ENCODE measurements around the gene EVI5. TPM values are rescaled to one million over a fixed set of nuclear protein-coding genes. Genes with fewer than 3 reads are reported as not detected.

EVI5 gene
- polyA plus RNA-seq, 2 donors: 1.6 to 1.9 TPM

- no peak overlapping the region for H3K4me3 ChIP-seq (ENCODE audit: low read depth in 1 of 2, low read length in 2 of 2)
- no peaks in the 10 kb centered on the region for H3K4me1 ChIP-seq (ENCODE audit: control insufficient read depth in 2 of 2, insufficient read depth in 2 of 2, low read length in 1 of 2)
- H3K27me3 ChIP-seq (ENCODE audit: control insufficient read depth in 1 of 2, insufficient read depth in 2 of 2, low read length in 2 of 2): no peaks in the 10 kb centered on the region
- 85 to 90% methylated on average over 1 of the region's 1 CpG for WGBS, 2 donors
- no peaks in the 10 kb centered on the region for H3K36me3 ChIP-seq (ENCODE audit: control insufficient read depth in 2 of 2, insufficient read depth in 2 of 2, low read length in 1 of 2)
- H3K9me3 ChIP-seq (ENCODE audit: control insufficient read depth in 2 of 2, insufficient read depth in 1 of 2, low read depth in 1 of 2, low read length in 1 of 2): no peaks in the 10 kb centered on the region
- no peak overlapping the region for H3K27ac ChIP-seq (ENCODE audit: low read depth in 2 of 2, low read length in 1 of 2)
These were observed 318.1 kb downstream of the EVI5 start for GRCh38 chr1:92466683-92467352.

DNA sequence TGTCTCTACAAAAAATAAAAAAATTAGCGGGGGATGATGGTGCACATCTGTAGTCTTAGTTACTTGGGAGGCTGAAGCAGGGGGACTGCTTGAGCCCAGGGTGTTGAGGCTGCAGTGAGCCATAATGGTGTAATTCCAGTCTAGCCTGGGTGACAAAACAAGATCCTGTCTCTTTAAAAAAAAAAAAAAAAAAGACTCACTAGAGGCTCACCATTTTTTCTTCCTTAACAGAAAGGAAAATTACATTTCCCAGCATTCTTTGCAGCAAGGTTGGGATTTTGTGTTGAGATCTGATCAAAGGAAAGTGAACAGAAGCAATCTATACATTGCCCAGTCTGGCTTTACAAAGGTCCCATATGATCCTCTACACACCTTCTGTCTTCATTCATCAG, 319.7 kb downstream of the EVI5 start:
- Histone ChIP-seq H3K36me3 (ENCODE audit: control insufficient read depth in 2 of 2, insufficient read depth in 2 of 2, low read length in 1 of 2) (no peaks in the 10 kb centered on the region), H3K9me3 (ENCODE audit: control insufficient read depth in 2 of 2, insufficient read depth in 1 of 2, low read depth in 1 of 2, low read length in 1 of 2) (no peaks in the 10 kb centered on the region), H3K27ac (ENCODE audit: low read depth in 2 of 2, low read length in 1 of 2) (no peak overlapping the region), H3K27me3 (ENCODE audit: control insufficient read depth in 1 of 2, insufficient read depth in 2 of 2, low read length in 2 of 2) (no peaks in the 10 kb centered on the region), H3K4me1 (ENCODE audit: control insufficient read depth in 2 of 2, insufficient read depth in 2 of 2, low read length in 1 of 2) (no peaks in the 10 kb centered on the region), H3K4me3 (ENCODE audit: low read depth in 1 of 2, low read length in 2 of 2) (no peak overlapping the region)
- 100% methylated on average over 1 of the region's 1 CpG for WGBS, 2 donors

GRCh38 chr1:92464588-92465255, 320.2 kb downstream of the EVI5 start:
- Histone ChIP-seq H3K27ac (ENCODE audit: low read depth in 2 of 2, low read length in 1 of 2) (no peak overlapping the region), H3K9me3 (ENCODE audit: control insufficient read depth in 2 of 2, insufficient read depth in 1 of 2, low read depth in 1 of 2, low read length in 1 of 2) (no peaks in the 10 kb centered on the region), H3K4me3 (ENCODE audit: low read depth in 1 of 2, low read length in 2 of 2) (no peak overlapping the region), H3K27me3 (ENCODE audit: control insufficient read depth in 1 of 2, insufficient read depth in 2 of 2, low read length in 2 of 2) (no peaks in the 10 kb centered on the region), H3K36me3 (ENCODE audit: control insufficient read depth in 2 of 2, insufficient read depth in 2 of 2, low read length in 1 of 2) (no peaks in the 10 kb centered on the region), H3K4me1 (ENCODE audit: control insufficient read depth in 2 of 2, insufficient read depth in 2 of 2, low read length in 1 of 2) (no peaks in the 10 kb centered on the region)
- 84 to 87% methylated on average over 4 of the region's 4 CpGs for WGBS, 2 donors

- H3K27me3 ChIP-seq (ENCODE audit: control insufficient read depth in 1 of 2, insufficient read depth in 2 of 2, low read length in 2 of 2): no peaks in the 10 kb centered on the region
- no peak overlapping the region for H3K27ac ChIP-seq (ENCODE audit: low read depth in 2 of 2, low read length in 1 of 2)
- H3K4me1 ChIP-seq (ENCODE audit: control insufficient read depth in 2 of 2, insufficient read depth in 2 of 2, low read length in 1 of 2): no peaks in the 10 kb centered on the region
- H3K4me3 ChIP-seq (ENCODE audit: low read depth in 1 of 2, low read length in 2 of 2): no peak overlapping the region
- 79 to 82% methylated on average over 5 of the region's 5 CpGs for whole genome bisulfite sequencing, 2 donors
- no peaks in the 10 kb centered on the region for H3K9me3 ChIP-seq (ENCODE audit: control insufficient read depth in 2 of 2, insufficient read depth in 1 of 2, low read depth in 1 of 2, low read length in 1 of 2)
- no peaks in the 10 kb centered on the region for H3K36me3 ChIP-seq (ENCODE audit: control insufficient read depth in 2 of 2, insufficient read depth in 2 of 2, low read length in 1 of 2)
These were observed 323.4 kb downstream of the EVI5 start for GRCh38 chr1:92461364-92462097.

GRCh38 chr1:92459871-92460320, 325.0 kb downstream of the EVI5 start:
- Histone ChIP-seq H3K4me1 (ENCODE audit: control insufficient read depth in 2 of 2, insufficient read depth in 2 of 2, low read length in 1 of 2) (no peaks in the 10 kb centered on the region), H3K36me3 (ENCODE audit: control insufficient read depth in 2 of 2, insufficient read depth in 2 of 2, low read length in 1 of 2) (no peaks in the 10 kb centered on the region), H3K27ac (ENCODE audit: low read depth in 2 of 2, low read length in 1 of 2) (no peak overlapping the region), H3K4me3 (ENCODE audit: low read depth in 1 of 2, low read length in 2 of 2) (no peak overlapping the region), H3K9me3 (ENCODE audit: control insufficient read depth in 2 of 2, insufficient read depth in 1 of 2, low read depth in 1 of 2, low read length in 1 of 2) (no peaks in the 10 kb centered on the region), H3K27me3 (ENCODE audit: control insufficient read depth in 1 of 2, insufficient read depth in 2 of 2, low read length in 2 of 2) (no peaks in the 10 kb centered on the region)
- WGBS, 2 donors: 58 to 69% methylated on average over 4 of the region's 4 CpGs

Other genes starting within 250 kb of the EVI5 start
- 1,000 to 10,000 TPM; 1,458 to 1,852 TPM for gene RPL5, start 46.9 kb upstream of the EVI5 start, polyA plus RNA-seq
- gene DIPK1A, start 176.4 kb upstream of the EVI5 start, polyA plus RNA-seq: 1 to 10 TPM; 2.3 to 4.5 TPM

All from esophagus (tissue), 2 donors.